GM21390 (cell line): ENCODE data around the gene ZNF778.
A peak's percentile ranks its signal among the peaks of the same experiment; 100 is the strongest.

Source experiments
- ATAC-seq: cut with Tn5 transposase; IDR thresholded peaks from one replicate; pipeline ENCODE4 v1.9.1; 2021; ENCODE audit not compliant: unreplicated experiment

ZNF778 gene

DNA sequence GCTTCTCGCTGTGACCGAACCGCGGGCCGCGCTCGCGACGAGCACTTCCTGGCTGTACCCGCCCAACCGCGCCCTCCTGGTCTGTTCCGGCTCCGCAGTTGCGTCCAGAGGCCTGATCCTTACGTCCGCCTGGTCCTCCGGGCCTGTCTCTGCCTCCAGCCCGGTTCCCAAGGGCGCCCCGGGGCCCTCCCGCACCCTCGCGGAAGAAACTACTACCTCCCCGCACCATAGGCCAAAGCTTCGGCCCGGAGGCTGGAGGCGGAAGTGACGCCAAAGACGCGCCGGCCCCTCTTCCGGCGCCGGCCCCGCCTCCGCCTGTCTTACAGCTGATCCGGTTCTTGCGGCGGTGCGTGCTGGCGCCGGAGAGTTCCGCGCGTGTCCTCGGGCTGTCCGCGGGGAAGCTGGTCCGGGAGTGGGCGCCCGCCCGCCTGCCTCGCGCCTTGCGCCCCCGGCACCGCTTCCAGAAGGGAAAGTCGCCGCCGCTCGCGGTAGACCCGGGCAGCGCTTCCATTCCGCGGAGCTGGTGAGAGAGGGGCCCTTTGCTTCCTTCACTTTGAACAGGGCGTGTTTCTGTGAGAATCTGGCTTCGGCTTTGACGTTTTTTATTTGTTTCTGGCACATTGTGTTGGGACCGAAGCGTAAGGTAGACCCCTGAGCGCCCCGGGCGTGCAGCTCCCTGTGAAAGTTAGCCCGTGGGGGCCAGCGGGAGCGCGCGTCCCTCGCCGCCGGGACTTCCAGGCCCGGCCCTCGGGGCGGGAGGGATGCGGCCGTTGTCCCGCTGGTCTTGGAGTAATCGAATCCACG, at the start of gene ZNF778:
Gene ZNF778, plus strand, starts transcription at position 316 of the 804 bp plus-strand sequence. CDS start 3,425 bp downstream, outside the sequence.
- peak; percentile 84 for ATAC-seq

DNA sequence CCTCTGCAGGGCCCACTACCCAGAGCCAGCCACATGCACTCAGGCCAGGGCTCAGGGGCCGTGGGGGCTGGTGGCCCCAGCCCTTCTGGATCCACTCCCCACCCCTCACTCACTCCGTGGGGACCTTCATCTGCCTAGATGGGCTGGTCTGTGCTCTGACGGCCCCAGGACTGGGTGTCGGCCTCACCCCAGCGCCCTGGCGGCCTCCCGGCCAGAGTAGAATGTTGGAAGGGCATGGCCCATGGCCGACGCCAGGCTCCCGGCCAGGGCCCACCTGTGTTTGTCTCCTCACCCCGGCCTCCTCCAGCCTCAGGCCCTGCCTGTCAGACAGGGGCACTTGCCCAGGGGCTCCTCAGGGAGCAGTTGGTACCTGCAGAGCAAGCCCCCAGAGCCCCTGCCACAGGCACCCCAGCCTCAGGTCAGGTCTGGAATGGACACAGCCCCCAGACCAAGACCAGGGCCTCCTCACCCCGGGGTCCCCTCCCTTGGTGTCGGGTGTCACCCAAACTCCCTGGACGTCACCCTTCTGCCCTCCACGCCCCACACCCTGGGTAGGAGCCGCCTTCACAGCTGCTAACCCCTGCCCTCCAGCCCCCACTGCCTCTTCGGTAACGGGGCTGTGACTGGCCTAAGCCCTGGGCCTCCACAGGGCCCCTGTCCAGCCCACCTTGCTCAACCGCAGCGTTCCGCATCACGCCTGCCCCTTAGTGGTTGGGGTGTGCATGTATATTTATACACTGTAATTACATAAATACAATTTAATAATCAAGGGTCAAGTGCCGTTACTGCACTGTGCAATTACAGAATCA, 48.9 kb upstream of the ZNF778 start:
- no peak for ATAC-seq

DNA sequence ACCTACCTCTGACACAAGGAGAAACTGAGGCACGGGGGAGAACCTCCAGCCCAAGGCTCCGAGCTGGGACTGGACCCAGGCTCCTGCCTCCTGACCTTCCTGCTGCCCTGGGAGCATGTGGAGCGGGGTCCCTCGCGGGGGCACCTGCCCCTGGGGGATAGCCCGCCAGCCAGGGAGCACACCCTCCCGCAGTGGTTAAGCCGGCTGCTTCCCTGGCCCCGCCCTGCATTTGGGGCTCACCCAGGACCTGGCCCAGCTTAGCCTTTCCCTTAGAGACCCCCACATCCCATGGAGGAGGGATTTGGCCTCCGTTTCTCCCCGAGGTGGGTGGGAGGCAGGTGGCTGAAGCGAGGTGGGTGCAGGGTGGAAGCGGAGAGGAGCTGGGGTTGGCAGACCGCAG, 47.7 kb upstream of the ZNF778 start:
- ATAC-seq = no peak

DNA sequence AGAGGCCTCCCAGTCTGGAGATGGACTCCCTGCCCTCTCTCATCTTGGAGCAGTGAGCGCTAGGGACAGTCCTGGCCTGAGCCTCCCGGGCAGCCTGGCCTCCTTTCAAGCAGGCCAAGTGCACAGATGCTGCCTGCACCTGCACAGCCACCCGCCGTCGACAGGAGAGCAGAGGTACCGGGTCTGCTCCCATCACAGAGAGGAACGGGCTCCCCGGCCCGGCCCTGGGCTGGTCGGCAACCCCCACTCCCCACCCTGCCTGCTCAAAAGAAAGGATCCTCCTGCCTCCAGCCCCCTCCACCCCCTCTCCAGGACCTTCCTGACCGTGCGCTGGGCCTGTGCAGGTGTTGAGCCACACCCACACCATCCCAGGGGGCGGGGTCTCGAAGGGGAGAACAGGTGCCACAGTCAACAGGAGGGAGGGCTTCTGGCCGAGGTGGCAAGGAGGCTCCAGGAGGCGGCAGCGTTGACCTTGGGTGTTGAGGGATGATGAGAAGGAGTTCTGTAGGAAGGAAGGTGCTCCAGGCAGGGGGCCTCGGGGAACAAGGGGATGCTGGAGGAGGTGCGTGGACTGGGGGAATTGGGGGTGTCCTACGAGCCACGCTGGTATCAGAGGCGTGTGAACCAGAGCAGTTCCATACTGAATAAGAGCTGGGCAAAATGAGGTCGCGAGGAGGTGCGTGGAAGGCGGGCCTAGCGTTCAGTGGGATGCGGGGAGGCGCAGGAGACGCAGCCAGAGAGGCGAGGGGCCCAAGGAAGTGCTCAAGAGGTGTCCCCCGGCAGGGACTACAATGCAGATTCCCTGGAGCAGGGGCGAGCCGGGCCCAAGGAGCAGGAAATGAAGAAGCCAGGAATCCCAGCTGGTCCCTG, 46.9 kb upstream of the ZNF778 start:
- ATAC-seq = no peak

DNA sequence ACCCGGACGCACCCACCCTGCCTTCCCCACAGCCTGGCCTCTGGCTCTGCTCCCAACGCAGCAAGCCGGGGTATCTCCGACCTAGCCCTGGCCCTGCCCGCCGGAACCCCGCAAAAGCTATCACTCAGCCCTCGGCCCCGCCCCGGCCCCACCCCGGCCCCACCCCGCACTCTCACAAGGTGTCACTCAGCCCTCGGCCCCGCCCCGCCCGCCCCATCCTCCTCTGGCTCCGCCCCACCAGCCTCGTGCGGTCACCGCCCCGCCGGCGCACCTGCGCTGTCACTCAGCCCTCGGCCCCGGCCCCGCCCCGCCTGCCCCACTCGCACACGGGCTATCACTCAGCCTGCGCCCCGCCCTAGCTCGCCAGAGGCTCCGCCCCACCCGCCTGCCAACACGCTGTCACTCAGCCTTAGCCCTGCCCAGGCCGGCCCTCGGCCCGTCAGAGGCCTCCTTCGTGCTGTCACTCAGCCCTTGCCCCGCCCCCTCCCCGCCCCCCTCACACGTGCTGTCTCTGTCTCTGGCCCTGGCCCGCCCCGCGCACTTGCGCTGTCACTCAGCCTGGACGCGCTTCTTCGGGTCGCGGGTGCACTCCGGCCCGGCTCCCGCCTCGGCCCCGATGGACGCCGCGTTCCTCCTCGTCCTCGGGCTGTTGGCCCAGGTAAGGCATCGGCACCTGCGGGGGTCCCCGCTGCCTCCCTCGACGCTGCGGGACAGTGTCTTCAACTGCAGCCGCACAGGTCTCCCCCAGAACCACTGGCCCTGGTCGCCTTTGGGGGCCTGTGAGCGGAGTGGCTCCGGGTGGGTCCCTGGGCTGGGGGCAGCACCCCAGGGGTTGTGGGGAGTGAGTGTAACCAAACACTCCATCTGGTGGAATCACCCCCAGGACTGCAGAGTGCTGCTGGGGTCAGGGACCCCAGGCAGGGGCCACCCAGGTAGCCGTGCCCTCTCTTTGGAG, 46.0 kb upstream of the ZNF778 start, which contains the start of gene CDH15:
Gene CDH15, plus strand, starts transcription at position 533 of the 955 bp plus-strand sequence. Its CDS starts 84 bp downstream, at position 617.
- ATAC-seq = peak; percentile 88

DNA sequence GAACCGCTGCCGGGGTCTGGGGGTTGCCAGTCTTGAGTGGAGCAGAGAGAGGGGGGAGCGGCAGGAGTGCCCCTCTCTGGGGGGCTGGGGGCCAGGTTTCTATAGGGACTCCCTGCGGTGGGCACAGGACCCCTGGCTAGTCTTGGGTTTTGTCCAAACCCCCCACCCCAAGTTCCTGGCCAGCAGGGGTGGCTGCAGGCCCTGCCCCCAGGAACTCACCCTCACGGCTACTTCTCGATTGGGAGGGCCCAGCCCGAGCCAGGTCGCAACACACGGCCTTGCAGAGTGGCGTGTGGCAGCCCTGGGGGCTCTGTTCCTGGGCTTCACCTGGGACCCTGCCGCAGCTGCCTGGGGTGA, 45.4 kb upstream of the ZNF778 start:
- ATAC-seq = no peak

DNA sequence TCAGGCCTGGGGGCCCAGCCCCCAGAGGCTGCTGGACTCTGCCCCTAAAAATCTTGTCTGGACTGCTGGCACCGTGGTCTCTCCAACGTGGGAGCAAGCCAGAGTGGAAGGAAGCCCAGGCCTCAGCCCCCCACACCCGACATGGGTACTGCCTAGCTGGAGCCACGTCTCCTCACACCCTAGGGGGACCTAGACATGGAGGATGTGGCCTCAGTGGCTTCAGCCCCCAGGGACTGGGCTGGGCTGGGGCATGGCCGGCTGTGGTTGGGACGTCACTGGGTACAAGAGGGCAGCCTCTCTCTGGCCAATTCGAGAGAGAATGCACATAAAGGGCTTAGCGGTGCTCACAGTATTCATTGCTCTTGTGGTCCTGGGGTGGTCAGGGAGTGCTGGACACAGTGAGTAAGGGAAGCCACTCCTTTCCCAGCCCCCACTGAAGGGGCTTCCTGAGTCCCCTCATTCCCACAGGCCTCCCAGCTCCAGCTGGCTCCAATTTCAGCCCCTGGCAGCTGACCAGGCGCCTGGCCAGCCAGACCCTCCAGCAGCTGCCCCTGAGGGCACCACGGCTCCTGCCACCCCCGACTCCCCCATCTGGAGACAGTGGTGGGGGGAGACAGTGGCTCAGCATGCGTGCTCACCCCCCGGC, 44.9 kb upstream of the ZNF778 start:
- no peak for ATAC-seq

DNA sequence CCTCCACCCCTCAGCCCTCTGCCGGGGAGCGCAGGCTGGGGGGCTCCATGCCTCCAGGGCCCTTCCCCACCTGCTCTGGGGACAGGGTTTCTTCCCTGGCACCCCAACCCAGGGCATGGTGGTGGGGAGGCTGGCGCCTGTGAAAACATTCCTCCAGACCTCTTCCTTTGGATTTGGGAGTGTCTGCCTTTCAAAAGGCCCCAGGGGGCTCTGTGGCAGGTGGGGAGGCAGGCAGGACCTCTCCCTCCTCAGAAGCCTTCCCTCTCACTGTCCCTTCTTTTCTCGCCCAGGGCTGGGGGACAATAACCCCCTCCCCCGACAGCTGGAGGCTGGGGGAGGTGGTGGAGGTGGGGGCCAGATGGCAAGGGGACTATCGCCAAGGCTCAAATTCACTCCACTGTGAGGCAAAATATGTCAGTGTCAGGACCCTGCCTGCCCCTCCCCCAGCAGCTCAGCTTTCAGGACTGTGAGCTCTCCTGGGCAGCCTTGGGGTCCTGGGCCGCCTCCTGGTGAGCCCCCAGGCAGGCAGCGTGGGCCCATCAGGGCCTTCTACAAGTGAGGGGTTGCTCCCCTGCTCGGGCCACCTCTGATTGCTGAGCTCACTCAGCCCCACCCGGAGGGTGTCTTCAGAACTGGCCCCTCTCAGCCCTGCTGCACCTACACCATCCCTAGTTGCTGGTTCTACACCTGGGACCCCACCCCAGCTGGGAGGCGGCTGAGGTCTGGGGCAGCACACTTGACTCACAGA, 44.2 kb upstream of the ZNF778 start:
- ATAC-seq = no peak

DNA sequence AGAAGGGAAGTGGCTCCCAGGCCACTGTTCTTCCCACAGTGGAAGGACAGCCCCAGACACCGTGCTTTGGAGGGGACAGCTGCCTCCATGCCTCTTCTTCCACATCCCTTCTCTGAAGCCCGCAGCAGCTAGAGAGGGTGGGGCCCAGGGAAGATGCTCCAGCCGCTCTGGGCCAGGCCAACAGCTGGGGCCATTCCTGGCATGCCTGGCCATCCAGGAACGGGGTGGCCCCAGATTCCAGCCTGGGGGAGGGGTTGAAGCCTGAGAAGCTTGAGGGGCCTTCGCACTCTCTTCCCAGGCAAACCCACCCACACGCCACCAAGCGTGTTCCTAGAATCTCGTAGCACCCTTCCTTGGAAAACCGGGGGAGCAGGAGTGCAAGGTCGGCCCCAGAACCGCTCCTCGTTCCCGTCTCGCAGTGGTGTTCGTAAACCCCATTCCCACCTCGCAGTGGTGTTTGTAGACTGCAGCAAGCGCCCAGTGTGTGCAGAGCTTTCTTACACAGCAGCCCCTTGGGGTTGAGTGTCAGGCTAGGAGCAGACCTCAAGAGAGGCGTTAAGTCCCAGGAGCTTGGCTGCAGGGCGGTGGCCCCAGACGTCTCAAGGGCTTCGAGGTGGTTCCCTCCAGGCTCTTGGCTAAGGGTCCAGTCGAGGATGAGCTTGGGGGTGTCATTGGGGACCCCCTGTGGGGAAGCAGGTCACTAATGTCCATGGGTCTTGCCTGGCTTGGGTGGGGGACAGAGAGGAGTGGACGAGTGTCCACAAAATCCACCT, 43.3 kb upstream of the ZNF778 start:
- ATAC-seq = no peak

DNA sequence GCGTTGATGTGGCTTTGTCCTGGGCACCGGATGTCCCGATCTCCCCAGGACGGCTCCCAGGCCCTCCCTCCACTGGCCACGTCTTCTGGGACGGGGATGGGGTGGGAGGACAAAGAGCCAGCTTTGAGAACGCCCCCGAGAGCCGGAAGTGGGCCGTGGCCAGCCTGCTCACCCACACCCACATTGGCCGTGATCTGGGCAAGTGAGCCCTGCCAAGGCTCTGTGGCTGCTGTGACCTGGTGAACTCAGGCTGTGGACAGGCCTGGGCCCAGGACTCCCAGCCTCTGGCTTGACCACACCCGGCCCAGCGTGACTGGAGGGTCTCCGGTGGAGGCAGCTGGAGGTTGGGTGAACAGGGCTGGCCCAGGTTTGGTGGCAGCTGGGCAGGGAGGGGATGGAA, 42.6 kb upstream of the ZNF778 start:
- no peak for ATAC-seq

DNA sequence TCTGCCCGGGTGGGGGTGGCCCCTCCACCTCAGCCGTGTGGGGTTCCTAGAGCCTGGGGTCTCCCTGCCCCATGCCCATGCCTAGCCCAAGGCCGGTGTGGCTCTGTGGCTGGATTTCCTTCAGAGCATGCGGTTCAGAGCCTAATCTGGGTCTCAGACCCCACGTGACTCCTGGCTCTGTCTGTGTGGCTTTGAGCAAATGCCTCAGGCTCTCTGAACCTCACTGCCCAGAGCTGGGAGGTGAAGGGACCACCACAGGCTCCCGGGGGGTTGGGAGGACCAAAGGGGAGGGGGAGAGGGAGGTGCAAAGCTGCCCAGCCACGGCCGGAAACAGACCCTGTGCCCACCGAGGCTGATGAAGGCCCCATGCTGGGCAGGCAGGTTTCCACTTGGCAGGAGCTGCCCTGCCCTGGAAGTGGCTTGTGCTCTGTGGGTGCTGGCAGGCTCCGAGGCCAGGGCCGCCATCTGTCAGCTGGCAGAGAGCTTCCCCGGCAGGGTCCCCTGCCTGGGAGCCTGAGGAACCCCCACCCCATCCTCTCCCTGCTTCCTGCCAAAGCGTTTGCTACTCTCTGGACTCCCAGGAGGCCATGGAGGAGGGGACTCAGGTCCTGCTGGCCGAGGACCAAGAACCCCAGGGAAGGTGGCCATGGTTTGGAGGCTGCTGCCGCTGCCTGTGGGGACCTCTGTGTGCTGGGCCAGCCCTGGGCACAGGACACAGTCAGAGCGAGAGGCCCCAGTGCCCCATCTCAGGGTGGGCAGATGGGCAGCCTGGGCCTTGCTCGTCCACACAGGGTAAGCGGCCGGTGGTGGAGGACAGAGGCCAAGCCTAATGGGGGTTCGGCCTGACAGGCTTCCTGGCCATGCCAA, 42.0 kb upstream of the ZNF778 start:
- no peak for ATAC-seq

DNA sequence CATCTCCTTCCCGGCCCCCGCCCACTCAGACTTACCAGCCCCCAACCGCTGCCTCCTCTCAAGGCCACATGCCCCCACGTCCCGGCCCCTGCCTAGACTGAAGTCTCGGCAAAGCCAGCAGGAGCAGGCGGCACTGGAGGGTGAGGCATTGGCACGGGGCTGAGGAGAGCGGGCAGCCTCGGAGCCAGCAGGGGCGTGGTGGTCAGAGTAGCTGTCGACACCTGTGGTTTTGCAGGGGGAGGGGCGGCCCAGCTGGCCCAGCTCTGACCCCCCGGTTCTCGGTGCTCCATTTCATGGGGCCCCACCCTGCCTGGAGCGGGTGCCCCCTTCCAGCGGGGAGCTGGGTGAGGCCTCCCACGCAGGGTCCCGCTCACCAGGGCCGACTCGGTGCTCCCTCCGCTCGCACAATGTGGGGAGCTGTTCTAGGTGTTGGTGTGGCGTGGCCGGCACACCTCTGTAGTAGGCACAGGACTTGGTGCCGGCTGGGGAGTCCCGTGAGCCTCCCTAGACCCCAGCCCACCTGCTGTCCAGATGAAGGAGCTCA, 41.3 kb upstream of the ZNF778 start:
- ATAC-seq = no peak

DNA sequence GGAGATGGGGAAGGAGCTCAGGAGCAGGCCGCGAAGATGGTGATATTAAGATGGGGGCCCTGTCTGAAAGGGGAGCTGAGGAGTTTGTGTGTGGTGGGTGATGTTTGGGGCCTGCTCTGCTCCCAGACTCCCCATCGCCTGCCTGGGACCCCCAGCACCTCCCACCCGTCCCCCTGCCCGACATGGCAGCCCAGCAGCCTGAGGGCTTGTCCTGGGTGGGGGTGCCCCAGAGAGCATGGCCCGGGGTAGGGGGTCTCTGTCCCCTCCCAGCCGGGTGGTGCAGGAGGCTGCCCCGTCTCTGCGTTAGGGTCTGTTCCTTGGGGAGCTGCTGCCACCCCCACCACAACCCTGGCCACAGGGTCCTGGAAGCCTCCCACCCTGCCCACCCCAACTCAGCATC, 40.8 kb upstream of the ZNF778 start:
- ATAC-seq = no peak

DNA sequence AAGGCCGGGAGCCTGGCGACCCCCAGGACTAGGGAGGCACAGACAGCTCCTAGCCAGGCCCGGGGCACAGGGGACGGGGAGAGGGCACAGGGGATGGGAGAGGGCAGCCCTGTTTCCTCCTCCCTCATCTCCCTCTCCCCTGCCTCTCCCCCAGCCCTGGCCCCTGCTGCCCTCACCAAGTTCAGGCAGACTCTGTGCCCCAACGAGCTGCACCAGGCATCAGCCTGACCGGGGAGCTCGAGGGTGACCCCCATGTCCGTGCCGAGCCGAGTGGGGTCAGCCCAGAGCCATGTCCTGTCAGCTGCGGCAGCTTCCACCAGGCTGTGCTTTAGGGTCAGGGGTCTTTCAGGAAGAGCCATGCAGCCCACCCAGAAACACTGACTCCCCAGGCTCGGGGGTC, 40.0 kb upstream of the ZNF778 start:
- no peak for ATAC-seq

DNA sequence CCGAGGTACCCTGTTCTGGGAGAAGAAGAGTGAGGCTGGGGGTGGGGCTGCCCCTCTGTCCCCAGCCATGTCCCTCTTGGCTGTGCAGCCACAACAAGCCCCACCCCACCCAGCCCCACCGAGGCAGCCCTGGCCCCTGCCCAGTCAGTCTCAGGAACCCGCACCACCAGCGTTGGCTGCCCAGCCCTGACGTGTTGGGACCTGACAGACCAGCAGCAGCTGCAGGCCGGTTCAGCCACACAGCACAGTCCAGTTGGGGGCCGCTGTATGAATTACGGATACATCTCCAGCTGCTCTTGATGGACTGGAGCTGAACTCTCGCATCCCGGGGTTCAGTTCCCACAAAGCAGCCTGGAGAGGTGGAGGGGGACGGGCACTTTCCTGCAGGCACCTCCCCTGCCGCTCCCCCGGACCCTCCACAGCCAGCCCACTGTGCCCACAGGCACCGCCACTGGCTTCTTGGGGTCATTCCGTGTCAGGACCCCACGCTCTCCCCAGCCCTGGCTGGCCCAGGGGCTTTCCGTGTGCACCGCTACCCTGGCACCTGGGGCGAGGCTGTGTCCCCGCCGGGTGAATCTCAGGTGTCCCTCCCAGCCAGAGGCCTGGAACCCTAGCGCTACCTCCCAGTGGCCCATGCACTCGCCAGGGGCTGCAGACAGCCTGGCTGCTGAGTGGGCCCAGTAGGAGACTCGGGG, 38.9 kb upstream of the ZNF778 start:
- ATAC-seq = no peak

DNA sequence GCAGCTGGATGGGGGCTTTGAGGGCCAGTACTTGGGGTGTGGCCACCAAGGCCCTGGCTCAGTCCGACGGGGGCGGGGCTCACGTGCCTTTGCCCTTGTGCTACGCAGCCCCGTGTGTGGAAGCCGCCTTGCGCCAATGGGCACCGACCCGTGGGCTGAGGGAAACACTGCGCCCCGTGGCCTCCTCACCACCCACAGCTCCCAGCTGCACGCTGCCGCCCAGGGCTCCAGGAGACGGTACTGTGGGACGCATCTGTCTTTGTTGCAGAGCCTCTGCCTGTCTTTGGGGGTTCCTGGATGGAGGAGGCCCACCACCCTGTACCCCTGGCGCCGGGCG, 38.4 kb upstream of the ZNF778 start:
- ATAC-seq = no peak
